Measurements from ENCODE around the gene INAFM2.

DNA sequence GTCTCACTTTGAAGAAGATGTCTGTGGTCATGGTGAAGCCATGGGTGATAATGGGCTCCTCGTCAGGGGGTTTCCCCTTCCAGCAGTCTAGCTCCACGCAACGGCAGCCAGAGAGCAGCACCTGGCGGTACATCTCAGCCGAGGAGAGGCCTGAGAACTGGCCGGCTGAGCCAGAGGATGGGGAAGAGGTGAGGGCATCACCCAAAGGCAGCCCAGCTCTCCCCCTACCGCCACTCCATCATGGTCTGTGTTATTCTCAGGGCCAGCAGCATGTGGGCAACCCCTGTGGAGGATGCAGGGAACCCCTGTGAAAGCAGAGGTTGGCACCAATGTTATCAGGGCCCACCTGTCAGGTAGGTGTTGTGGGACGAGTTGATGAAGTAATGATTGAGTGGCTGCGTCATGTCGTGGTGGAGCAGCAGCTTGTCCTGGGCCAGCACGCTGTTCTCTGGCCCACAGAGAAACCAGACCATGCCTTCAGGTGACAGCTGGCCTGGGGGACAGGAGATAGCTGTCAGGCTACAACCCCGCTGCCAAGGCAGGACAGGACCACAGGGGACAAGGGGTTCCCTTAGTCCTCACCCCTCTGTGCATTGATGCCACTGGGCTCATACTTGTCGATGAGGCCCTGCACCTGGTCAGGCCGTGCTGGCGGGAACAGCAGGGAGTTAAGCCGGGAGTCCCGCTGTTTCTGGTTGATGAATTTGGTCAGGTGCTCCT is 25.1 kb upstream of the INAFM2 start:
- no peak for TF ChIP-seq POLR2A (IDR thresholded peaks at IDR 0.05; ENCODE audit: low read length)
- TF ChIP-seq GATA1 (IDR thresholded peaks at IDR 0.05; ENCODE audit: low read depth, low read length), result no peak
